ENCODE data around the gene RPS26.
"Not testable (repeated sequence)": the region's sequence is repeated elsewhere in the genome, so short reads cannot be mapped to it uniquely, and the experiment has no call there.

RPS26 gene

GRCh38 chr12:56061982-56062381 lies 20.3 kb downstream of the RPS26 start:
- no peak for ATAC-seq
- TF ChIP-seq, protein P1, sequence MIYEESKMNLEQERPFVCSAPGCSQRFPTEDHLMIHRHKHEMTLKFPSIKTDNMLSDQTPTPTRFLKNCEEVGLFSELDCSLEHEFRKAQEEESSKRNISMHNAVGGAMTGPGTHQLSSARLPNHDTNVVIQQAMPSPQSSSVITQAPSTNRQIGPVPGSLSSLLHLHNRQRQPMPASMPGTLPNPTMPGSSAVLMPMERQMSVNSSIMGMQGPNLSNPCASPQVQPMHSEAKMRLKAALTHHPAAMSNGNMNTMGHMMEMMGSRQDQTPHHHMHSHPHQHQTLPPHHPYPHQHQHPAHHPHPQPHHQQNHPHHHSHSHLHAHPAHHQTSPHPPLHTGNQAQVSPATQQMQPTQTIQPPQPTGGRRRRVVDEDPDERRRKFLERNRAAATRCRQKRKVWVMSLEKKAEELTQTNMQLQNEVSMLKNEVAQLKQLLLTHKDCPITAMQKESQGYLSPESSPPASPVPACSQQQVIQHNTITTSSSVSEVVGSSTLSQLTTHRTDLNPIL (CRISPR knock-in tag; IDR thresholded peaks at IDR 0.05; ENCODE audit: low read depth) = no peak
- TF ChIP-seq RARB (CRISPR knock-in tag; IDR thresholded peaks at IDR 0.05) = no peak

DNA sequence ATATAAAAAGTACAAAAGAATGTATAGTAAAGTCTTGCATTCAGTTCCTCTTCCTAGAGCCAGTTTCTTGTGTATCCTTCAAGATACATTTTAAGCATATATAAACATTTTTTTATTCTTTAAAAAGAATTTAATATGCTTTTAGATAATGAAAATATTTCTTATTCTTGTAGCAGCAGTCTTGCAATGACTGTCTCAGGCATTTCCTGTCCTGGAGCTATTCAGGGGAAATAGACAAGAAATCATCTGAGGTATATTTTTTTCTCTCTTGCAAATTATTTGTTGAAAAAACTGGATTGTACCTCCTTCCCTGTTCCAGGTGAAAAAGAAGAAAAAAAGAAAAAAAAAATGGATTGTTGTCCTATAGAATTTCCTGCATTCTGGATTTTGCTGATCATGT lies 21.3 kb downstream of the RPS26 start:
- TF ChIP-seq TSHZ2 (CRISPR knock-in tag; IDR thresholded peaks at IDR 0.05) (no peak), TCF4 (CRISPR knock-in tag; IDR thresholded peaks at IDR 0.05; ENCODE audit: borderline replicate concordance) (no peak), CSDC2 (CRISPR knock-in tag; IDR thresholded peaks at IDR 0.05) (no peak), ZNF8 (CRISPR knock-in tag; IDR thresholded peaks at IDR 0.05) (no peak), ISL1 (CRISPR knock-in tag; IDR thresholded peaks at IDR 0.05) (no peak), ZFP3 (CRISPR knock-in tag; IDR thresholded peaks at IDR 0.05) (no peak), POU6F1 (CRISPR knock-in tag; IDR thresholded peaks at IDR 0.05; ENCODE audit: borderline replicate concordance, low read depth) (no peak), ARNTL (CRISPR knock-in tag; IDR thresholded peaks at IDR 0.05; ENCODE audit: borderline replicate concordance, low read depth) (no peak), GLIS3 (CRISPR knock-in tag; IDR thresholded peaks at IDR 0.05) (no peak)
- TF ChIP-seq, protein P1 (CRISPR knock-in tag; IDR thresholded peaks at IDR 0.05; ENCODE audit: low read depth) = no peak
- ATAC-seq = no peak

GRCh38 chr12:56071648-56072047 lies 29.9 kb downstream of the RPS26 start:
- TF ChIP-seq ZNF565 (CRISPR knock-in tag; conservative IDR thresholded peaks at IDR 0.05; ENCODE audit: low read depth) (no peak), ZFP3 (CRISPR knock-in tag; IDR thresholded peaks at IDR 0.05) (no peak), POU6F1 (CRISPR knock-in tag; IDR thresholded peaks at IDR 0.05; ENCODE audit: borderline replicate concordance, low read depth) (no peak), OSR1 (CRISPR knock-in tag; IDR thresholded peaks at IDR 0.05) (no peak), SNAI2 (CRISPR knock-in tag; IDR thresholded peaks at IDR 0.05) (no peak), ESRRG (CRISPR knock-in tag; IDR thresholded peaks at IDR 0.05) (no peak)

DNA sequence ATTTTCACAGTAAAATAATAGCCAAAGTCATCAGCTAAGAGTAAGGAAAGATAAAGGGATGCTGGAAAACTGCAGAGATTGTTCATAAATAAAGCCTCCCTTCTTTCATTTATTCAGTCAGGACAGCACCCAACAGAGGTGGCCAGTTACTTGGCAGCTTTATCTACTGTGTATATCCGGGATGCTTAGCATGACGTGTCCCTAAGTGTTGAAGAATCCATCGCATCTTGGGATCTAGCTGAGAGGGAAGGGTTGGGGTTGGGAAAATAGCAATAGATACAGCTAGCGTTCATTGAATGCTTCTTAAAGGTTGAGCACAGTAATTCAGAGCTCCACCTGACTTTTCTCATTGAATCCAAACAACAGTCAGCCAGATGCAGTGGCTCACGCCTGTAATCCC lies 32.7 kb downstream of the RPS26 start:
- ATAC-seq = no peak
- TF ChIP-seq BACH2 (CRISPR knock-in tag; IDR thresholded peaks at IDR 0.05; ENCODE audit: borderline replicate concordance) = no peak
- TF ChIP-seq ISL1 (CRISPR knock-in tag; IDR thresholded peaks at IDR 0.05) = no peak
- TF ChIP-seq OSR1 (CRISPR knock-in tag; IDR thresholded peaks at IDR 0.05) = no peak
- TF ChIP-seq ZC3H10 (CRISPR knock-in tag; IDR thresholded peaks at IDR 0.05) = no peak
- TF ChIP-seq, protein P1 (CRISPR knock-in tag; IDR thresholded peaks at IDR 0.05; ENCODE audit: low read depth) = no peak
- no peak for TF ChIP-seq TSHZ2 (CRISPR knock-in tag; IDR thresholded peaks at IDR 0.05)
- no peak for TF ChIP-seq RARB (CRISPR knock-in tag; IDR thresholded peaks at IDR 0.05)
- TF ChIP-seq, protein P2, sequence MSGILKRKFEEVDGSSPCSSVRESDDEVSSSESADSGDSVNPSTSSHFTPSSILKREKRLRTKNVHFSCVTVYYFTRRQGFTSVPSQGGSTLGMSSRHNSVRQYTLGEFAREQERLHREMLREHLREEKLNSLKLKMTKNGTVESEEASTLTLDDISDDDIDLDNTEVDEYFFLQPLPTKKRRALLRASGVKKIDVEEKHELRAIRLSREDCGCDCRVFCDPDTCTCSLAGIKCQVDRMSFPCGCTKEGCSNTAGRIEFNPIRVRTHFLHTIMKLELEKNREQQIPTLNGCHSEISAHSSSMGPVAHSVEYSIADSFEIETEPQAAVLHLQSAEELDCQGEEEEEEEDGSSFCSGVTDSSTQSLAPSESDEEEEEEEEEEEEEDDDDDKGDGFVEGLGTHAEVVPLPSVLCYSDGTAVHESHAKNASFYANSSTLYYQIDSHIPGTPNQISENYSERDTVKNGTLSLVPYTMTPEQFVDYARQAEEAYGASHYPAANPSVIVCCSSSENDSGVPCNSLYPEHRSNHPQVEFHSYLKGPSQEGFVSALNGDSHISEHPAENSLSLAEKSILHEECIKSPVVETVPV (CRISPR knock-in tag; IDR thresholded peaks at IDR 0.05) = no peak

More at GRCh38 chr12:56071648-56072047, 29.9 kb downstream of the RPS26 start:
- ATAC-seq = no peak; the same call in 2 of the 3 replicates

GRCh38 chr12:56077966-56078365 lies 36.2 kb downstream of the RPS26 start:
- ATAC-seq = not testable (repeated sequence)

Data from SK-N-SH treated with all-trans-retinoic acid at 6 μM for 48 hours (cell line).